ENCODE data around the gene FGF23.

DNA sequence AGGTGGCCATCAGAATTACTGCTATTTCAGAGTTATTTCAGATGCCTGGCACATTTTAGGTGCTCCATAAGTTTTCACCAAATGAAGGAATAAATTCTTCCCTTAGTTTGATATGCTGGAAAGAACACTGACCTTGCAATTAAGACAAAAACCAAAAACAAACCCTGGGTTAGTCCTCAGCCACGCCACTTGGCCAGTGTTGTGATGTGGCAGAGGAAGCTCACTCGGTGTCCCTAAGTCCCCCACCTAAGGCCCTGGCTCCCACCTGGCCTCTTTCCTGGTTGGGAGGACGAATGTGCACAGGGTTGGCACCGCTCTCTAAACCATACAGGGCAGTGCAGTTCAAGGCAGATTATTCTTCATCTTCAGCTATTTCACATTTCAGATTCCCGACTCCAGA, 13.7 kb upstream of the FGF23 start:
- TF ChIP-seq GATA2 (IDR thresholded peaks at IDR 0.05; ENCODE audit: low read depth, low read length) (no peak), GATA3 (IDR thresholded peaks at IDR 0.05; ENCODE audit: low read depth, low read length) (no peak)
